Cardiac septum (tissue), 1 donor: ENCODE results near the gene CR1. TPM values are rescaled to one million over a fixed set of nuclear protein-coding genes. Genes with fewer than 3 reads are reported as not detected.
"Not testable (repeated sequence)": the region's sequence is repeated elsewhere in the genome, so short reads cannot be mapped to it uniquely, and the experiment has no call there.

Source experiments
- DNase-seq: peaks from one replicate; pipeline ENCODE4 v3.0.0-alpha.2; 2020; ENCODE audit warnings: low spot score
- intact Hi-C: fragments of 100-400 bp; cut with DNase I; formaldehyde crosslinking; loops from one replicate; pipeline ENCODE4 v1.14.0; 2022
- total RNA-seq: library from RNA; stranded (reverse); fragmentation: NEBNext Ultra II Directional; extraction: Animal tissue kit (Norgen Biotek cat#: 25700); gene quantifications from one replicate; pipeline ENCODE4 v1.2.1, GENCODE V29; 2021
- donor health status: DM: no; HTN: no; CAD: no.

CR1 gene
- total RNA-seq, 1 donor from 2014 or later, result 4.1 TPM

DNA sequence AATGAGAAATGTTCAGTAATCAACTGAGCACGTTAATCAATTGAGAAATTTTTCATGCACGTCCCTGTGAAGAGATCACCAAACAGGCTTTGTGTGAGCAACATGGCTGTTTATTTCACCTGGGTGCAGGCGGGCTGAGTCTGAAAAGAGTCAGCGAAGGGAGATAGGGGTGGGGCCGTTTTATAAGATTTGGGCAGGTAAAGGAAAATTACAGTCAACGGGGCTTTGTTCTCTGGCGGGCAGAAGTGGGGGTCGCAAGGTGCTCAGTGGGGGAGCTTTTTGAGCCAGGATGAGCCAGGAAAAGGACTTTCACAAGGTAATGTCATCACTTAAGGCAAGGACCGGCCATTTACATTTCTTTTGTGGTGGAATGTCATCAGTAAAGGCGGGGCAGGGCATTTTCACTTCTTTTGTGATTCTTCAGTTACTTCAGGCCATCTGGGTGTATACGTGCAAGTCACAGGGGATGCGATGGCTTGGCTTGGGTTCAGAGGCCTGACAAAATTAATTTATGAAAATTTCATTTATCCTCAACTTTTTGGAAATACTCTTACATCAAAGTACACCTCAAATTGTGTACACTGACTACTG, 137.8 kb downstream of the CR1 start:
- DNase-seq, intact Hi-C loops: not testable (repeated sequence)

GRCh38 chr1:207634293-207634692, 138.3 kb downstream of the CR1 start:
- intact Hi-C loops, DNase-seq: not testable (repeated sequence)

GRCh38 chr1:207635569-207636186, 139.7 kb downstream of the CR1 start:
- DNase-seq, intact Hi-C loops: not testable (repeated sequence)

- DNase-seq, intact Hi-C loops: not testable (repeated sequence)
These were observed 142.7 kb downstream of the CR1 start for GRCh38 chr1:207638487-207639145.

DNA sequence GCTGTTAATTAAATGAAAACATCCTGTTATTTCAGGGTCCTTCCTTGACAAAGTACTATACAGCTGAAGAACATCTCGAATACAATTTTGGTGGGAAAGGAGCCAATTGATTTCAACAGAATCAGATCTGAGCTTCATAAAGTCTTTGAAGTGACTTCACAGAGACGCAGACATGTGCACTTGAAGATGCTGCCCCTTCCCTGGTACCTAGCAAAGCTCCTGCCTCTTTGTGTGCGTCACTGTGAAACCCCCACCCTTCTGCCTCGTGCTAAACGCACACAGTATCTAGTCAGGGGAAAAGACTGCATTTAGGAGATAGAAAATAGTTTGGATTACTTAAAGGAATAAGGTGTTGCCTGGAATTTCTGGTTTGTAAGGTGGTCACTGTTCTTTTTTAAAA, 143.4 kb downstream of the CR1 start:
- intact Hi-C loops, DNase-seq: not testable (repeated sequence)

- intact Hi-C loops, result loop anchor here (10.0 kb wide), 1 partner anchor 150 kb away; no protein-coding TSS in a partner anchor
These were observed 148.4 kb downstream of the CR1 start for GRCh38 chr1:207644166-207644851.

GRCh38 chr1:207644852-207645634, 149.1 kb downstream of the CR1 start, which contains the start of gene CR1L:
Gene CR1L, plus strand, starts transcription at chr1:207645133. Its CDS starts 101 bp downstream, at chr1:207645234.
- DNase-seq, result peak; percentile 86
- intact Hi-C loops, result loop anchor here (10.0 kb wide), 1 partner anchor 150 kb away; no protein-coding TSS in a partner anchor

More at GRCh38 chr1:207644166-207644851, 148.4 kb downstream of the CR1 start:
- DNase-seq, result no peak

GRCh38 chr1:207645635-207646081, 149.7 kb downstream of the CR1 start:
- no peak for DNase-seq
- intact Hi-C loops, result loop anchor here (10.0 kb wide), 1 partner anchor 149 kb away; no protein-coding TSS in a partner anchor

DNA sequence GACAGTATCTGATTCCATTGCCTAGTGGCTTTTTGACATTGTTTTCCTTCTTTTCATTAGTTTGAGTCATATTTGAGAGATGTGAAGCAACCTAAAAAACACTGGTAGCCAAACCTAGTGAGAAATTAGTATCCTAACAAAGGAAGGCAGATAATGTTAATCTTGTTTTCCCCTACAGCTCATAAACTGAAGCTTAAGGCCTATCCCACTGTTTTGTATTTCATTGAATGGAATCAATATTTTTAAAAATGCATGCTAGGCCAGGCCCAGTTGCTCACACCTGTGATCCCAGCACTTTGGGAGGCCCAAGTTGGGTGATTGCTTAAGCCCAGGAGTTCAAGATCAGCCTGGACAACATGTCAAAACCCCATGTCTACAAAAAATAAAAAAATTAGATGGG, 150.2 kb downstream of the CR1 start:
- intact Hi-C loops, result loop anchor here (10.0 kb wide), 1 partner anchor 149 kb away; no protein-coding TSS in a partner anchor
- no peak for DNase-seq

DNA sequence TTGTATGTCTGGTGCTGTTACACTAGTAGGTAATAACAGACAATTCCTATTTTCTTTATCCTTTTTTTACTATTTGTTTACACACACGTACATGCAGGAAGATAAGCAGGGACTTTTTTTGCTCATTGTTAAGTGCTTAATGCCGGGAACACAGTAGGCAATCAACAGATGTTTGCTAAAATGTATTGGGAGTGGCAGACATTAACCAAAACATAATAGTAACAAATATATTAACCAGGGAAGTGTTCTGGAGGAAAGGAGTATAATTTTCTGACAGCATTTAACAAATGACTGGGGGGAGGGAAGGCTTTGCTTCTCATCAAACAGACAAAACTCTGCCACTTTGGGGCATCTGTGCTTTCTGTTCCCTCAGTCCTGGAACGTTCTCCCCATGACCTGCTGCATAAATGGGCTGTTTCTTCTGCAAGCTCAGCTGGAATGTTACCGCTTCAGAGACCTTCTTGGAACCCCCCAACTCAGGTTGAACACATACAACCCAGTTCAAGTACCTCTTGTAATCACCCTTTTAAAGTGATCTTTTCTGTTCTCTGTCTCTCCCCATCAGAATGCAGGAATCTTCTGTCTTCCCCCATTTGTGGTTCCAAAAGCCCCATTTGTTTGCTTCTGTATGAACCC, 151.1 kb downstream of the CR1 start:
- no peak for DNase-seq
- intact Hi-C loops, result loop anchor here (10.0 kb wide), 1 partner anchor 148 kb away; no protein-coding TSS in a partner anchor

- intact Hi-C loops, result loop anchor here (10.0 kb wide), 1 partner anchor 147 kb away; no protein-coding TSS in a partner anchor
These were observed 151.8 kb downstream of the CR1 start for GRCh38 chr1:207647671-207648333.

GRCh38 chr1:207648334-207649209, 152.6 kb downstream of the CR1 start:
- DNase-seq, result no peak
- intact Hi-C loops, result loop anchor here (10.0 kb wide), 1 partner anchor 146 kb away; no protein-coding TSS in a partner anchor

More at GRCh38 chr1:207647671-207648333, 151.8 kb downstream of the CR1 start:
- no peak for DNase-seq

- DNase-seq, result no peak
- intact Hi-C loops, result loop anchor here (10.0 kb wide), 1 partner anchor 146 kb away; no protein-coding TSS in a partner anchor
These were observed 153.3 kb downstream of the CR1 start for GRCh38 chr1:207649210-207649753.

DNA sequence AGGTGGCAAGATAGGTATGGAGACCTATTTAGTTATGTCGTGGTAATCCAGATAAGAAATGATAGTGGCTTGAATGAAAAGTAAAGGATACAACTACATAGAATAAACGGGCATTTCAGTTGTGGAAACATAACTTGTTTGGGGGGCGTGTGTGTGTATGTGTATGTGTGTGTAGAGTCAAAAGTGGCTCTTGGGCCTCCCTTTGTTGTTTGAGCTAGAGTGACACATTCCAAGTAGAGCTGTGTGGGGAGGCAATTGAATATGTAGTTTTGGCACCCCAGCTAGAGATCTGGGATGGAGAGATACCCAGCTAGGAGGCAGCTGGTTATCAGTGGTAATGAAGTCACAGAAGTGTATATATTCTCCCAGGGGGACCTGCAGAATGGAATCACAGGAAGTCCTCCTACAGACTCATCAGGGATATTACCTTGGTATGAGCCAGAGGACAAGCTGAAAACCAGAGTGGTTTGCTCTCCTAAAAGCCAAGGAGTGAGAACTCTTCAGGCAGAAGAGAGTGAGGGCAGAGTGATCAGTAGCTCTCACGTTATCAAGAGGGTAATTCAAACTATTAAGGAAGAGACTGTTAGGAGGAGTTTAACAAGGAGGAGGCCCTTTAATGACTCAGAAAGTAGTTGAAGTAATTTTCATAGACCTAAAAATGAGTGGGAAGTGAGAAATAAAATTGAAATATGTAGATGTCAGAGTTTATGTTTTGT, 154.1 kb downstream of the CR1 start:
- no peak for DNase-seq
- intact Hi-C loops, result loop anchor here (10.0 kb wide), 1 partner anchor 145 kb away; no protein-coding TSS in a partner anchor

DNA sequence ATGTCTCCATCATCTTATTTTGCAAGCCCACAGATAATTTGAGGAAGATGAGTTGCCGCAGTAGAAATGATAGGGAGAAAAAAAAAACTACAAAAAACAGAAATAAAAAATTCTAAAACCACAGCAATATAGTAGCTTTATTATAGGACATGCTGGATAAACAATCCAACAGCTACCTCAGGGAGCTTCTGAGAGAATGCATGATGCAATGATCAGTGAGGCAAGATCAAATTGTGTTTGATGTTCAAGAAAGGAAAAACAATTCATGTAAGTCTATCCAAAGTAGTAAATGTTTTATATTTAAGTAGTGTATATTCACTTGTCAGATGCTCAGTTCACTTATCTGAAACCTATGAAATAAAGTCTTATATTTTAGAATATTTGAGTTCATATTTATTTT, 155.6 kb downstream of the CR1 start:
- intact Hi-C loops, result no loop called here
- no peak for DNase-seq

- intact Hi-C loops, result no loop called here
- DNase-seq, result no peak
These were observed 158.4 kb downstream of the CR1 start for GRCh38 chr1:207654320-207654719.
